Cardiac fibroblast (primary cell): ENCODE results near the gene FRMD5.
A peak's percentile ranks its signal among the peaks of the same experiment; 100 is the strongest.

Source experiments
- DNase-seq, 2 donors: peaks; one replicate each; pipeline versions ENCODE4 v3.0.0 to v3.0.0-alpha.2; 2010; ENCODE audit warnings: low read depth in 2 of 2
- H3K4me3 ChIP-seq, 2 donors: replicated peaks in 1 of 2; 1 replicate in 1 of 2; 2 replicates in 1 of 2; pipeline ENCODE4 v1.5.1; 2011; ENCODE audit warnings: low read depth in 2 of 2, low read length in 2 of 2, mild to moderate bottlenecking in 2 of 2, moderate library complexity in 1 of 2
- CTCF ChIP-seq: IDR thresholded peaks from one replicate; pipeline ENCODE4 v1.5.1; 2011; ENCODE audit warnings: low read depth, mild to moderate bottlenecking, low read length, inconsistent platforms

The FRMD5 gene

DNA sequence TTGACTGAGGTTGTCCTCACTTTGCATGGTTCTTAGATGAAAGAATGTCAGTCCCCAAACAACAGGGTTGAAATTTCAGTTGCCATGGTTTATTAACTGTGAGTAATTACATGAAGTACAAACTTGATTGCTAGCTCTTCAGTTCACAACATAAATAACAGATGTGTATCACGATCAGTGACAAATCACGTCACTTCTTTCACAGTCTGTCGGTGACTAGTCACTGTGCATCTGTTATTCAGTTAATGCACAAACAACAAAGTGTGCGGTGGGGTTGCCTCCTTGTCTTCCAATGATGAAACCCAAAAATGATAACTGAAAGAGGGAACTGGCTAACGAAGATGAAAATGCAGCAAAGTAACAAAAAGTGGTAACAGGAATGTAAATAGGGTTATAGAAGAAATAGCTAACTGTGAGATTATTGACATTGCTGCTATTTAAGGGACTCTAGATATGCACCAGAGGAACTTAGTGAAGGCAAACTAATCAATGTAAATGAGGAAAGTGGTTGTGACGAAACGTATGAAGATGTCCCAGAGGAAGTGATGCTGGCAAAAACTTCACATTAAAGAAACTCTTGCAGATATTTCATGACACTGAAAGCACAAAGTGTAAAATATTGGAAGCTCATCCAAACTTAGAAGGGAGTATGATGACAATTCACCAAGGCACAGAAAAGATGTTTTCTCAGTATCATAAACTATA is 208.9 kb downstream of the FRMD5 start:
- no peak for TF ChIP-seq CTCF
- DNase-seq, result no peak
- no peak overlapping the region for H3K4me3 ChIP-seq

DNA sequence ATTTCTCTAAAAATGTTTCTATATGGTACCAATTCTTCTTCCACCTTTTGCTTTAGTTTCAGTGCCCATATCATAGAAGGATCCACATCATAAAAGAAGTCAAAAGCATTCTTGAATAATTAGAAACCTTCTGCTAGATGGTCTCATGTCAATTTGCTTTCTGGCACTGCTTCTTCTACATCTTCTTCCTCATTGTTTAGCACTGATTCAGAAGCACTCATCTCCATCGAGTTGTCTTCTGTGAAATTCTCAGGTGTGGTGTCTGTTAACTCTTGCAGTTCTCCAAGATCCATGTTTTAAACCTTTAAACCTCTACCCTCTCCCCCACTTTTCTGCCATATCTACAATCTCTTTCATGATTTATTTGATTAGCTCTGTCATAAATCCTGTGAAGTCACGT is 213.5 kb downstream of the FRMD5 start:
- no peak overlapping the region for H3K4me3 ChIP-seq
- no peak for DNase-seq
- no peak for TF ChIP-seq CTCF

DNA sequence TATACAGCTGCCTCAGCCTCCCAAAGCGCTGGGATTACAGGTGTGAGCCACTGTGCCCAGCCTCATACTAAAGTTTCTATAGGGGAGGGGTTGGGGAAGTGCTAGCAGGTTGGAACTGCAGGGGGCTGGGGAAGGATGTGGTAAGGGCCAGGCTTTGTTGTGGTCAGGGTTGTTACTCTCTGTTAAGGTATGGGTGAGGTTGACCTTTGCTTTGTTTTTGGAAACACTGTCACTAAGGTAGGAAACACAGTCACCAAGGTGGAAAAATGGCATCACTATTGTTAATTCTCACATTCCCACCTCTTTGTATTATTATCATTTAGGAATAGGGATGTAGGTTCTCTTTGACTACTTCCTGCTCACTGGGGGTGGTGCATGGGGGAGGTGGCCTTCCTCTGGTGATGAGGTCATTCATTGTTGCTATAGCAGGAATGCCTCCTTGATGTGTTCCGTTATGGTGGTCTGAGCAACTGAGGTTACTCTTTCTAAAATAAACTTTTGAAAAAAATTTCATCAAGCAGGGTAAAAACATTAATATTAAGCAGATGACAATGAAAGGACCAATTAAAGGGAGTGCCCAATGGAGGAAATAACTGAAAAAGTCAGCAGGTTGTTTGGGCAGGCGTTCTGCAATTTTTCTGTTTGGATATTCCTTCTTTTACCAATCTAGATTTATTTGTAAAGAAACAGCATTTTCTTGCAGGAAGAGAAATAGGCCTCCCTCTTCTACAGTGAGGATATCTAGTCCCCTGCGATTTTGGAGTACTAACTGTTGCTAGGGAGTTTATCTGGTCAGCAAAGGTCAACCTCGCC is 217.8 kb downstream of the FRMD5 start:
- TF ChIP-seq CTCF, result no peak
- H3K4me3 ChIP-seq, result no peak overlapping the region
- peak in 1 of 2 donors; percentile 18 for DNase-seq

DNA sequence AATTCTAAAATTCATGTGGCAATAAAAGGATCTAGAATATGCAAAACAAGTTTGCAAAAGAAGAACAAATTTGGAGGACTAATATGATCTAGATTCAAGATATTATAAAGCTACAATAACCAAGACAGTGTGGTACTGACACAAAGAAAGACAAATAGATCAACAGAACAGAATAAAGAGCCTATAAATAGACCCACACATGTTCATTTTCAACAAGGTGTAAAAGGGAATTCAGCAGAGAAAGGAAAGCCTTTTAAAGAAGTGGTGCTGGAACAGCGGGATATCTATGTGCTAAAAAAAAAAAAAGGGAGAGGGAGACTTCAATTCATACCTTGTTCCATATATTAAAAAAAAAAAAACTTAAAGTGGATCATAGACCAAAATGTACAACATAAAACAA is 219.3 kb downstream of the FRMD5 start:
- DNase-seq, result no peak
- no peak for TF ChIP-seq CTCF
- H3K4me3 ChIP-seq, result no peak overlapping the region

DNA sequence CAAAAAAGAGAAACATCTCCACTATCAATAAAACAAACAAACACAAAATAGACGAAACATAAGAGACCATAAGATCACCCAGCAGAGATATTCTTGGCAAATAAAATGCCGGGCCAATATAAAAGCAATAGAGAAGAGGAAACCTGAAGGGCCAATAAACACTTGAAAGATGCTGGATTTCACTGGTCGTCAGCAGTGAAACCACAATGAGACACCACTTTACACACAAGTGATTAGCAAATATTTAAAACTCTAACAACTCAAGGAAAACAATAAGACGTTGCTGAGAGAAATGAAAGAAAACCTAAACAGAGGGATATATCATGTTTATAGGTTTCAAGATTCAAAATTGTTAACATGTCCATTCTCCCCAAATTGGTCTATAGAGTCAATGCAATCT is 219.7 kb downstream of the FRMD5 start:
- DNase-seq, result no peak
- no peak for TF ChIP-seq CTCF
- H3K4me3 ChIP-seq, result no peak overlapping the region

- H3K4me3 ChIP-seq, result no peak overlapping the region
- DNase-seq, result no peak
- TF ChIP-seq CTCF, result no peak
Observed at GRCh38 chr15:43974852-43975251, 220.2 kb downstream of the FRMD5 start.
